GM23248 (cell line): Measurements from ENCODE around the gene NOL4L. TPM values are rescaled to one million over a fixed set of nuclear protein-coding genes. Genes with fewer than 3 reads are reported as not detected.

Experiments
- DNase-seq: peaks from one replicate; pipeline ENCODE4 v3.0.0-alpha.2; 2015
- H2AFZ ChIP-seq: fragments of 200-600 bp; sonication (generic); 2 replicates; pipeline ENCODE4 v1.6.1; 2016; ENCODE audit warnings: antibody characterized with exemption
- H3F3A ChIP-seq: fragments of 200-600 bp; sonication (generic); 2 replicates; pipeline ENCODE4 v1.6.1; 2016; ENCODE audit warnings: mild to moderate bottlenecking, antibody characterized with exemption, mixed run types; ENCODE audit not compliant: insufficient read depth
- H3K27ac ChIP-seq: fragments of 200-600 bp; sonication (generic); 2 replicates; pipeline ENCODE4 v1.5.1; 2016; ENCODE audit warnings: mild to moderate bottlenecking
- H3K27me3 ChIP-seq: fragments of 200-600 bp; sonication (generic); replicated peaks from 2 replicates; pipeline ENCODE4 v1.6.1; 2016; ENCODE audit warnings: mild to moderate bottlenecking; ENCODE audit not compliant: insufficient read depth
- H3K36me3 ChIP-seq: fragments of 200-600 bp; sonication (generic); 2 replicates; pipeline ENCODE4 v1.6.1; 2016; ENCODE audit warnings: low read depth, mild to moderate bottlenecking
- H3K4me1 ChIP-seq: fragments of 200-600 bp; sonication (generic); 2 replicates; pipeline ENCODE4 v1.6.1; 2016; ENCODE audit warnings: mild to moderate bottlenecking; ENCODE audit not compliant: insufficient read depth
- H3K4me2 ChIP-seq: fragments of 200-600 bp; sonication (generic); one replicate; pipeline ENCODE4 v1.6.1; 2016; ENCODE audit warnings: mild to moderate bottlenecking; ENCODE audit not compliant: unreplicated experiment
- H3K4me3 ChIP-seq: fragments of 200-600 bp; sonication (generic); 2 replicates; pipeline ENCODE4 v1.5.1; 2016; ENCODE audit warnings: mild to moderate bottlenecking
- H3K79me2 ChIP-seq: fragments of 200-600 bp; sonication (generic); 2 replicates; pipeline ENCODE4 v1.6.1; 2016; ENCODE audit warnings: mild to moderate bottlenecking; ENCODE audit not compliant: insufficient read depth
- H3K9ac ChIP-seq: fragments of 200-600 bp; sonication (generic); 2 replicates; pipeline ENCODE4 v1.6.1; 2016; ENCODE audit warnings: mild to moderate bottlenecking
- H3K9me2 ChIP-seq: fragments of 200-600 bp; sonication (generic); 2 replicates; pipeline ENCODE4 v1.6.1; 2016; ENCODE audit warnings: mixed run types, mild to moderate bottlenecking, moderate library complexity; ENCODE audit not compliant: insufficient read depth
- H3K9me3 ChIP-seq: fragments of 200-600 bp; sonication (generic); one replicate; pipeline ENCODE4 v1.6.1; 2017; ENCODE audit warnings: low read depth
- H4K20me1 ChIP-seq: fragments of 200-600 bp; sonication (generic); 2 replicates; pipeline ENCODE4 v1.6.0; 2016; ENCODE audit not compliant: insufficient read depth
- EZH2 ChIP-seq: fragments of 200-600 bp; sonication (generic); IDR thresholded peaks from 2 replicates; pipeline ENCODE4 v1.6.1; 2018; ENCODE audit warnings: antibody characterized with exemption, mild to moderate bottlenecking; ENCODE audit not compliant: insufficient read depth, poor library complexity, severe bottlenecking
- EZH2phosphoT487 ChIP-seq: fragments of 200-600 bp; sonication (generic); IDR thresholded peaks from 2 replicates; pipeline ENCODE4 v1.6.1; 2018; ENCODE audit warnings: antibody characterized with exemption, moderate library complexity, mild to moderate bottlenecking, low read depth; ENCODE audit not compliant: insufficient read depth
- WGBS, 2 experiments: methylation state at CpG; one replicate each; pipeline ENCODE4 v1.1.6; 2015 to 2017; ENCODE audit warnings: low lambda C conversion rate in 2 of 2, low coverage in 1 of 2; ENCODE audit errors: missing lambda C conversion rate in 2 of 2; 5-methylcytosine and 5-hydroxymethylcytosine counted together
- in situ Hi-C: fragments of 300-500 bp; cut with MboI; formaldehyde crosslinking; loops from 2 replicates; pipeline ENCODE4 v1.15.0; 2020
- polyA plus RNA-seq: library from polyadenylated mRNA; unstranded; fragments of >200 nt; fragmentation: Nextera tagmentation; extraction: Ambion mirVana; gene quantifications from 2 replicates; pipeline ENCODE4 v1.2.1, GENCODE V29; 2016
- total RNA-seq: library from RNA; depleted of rRNA; stranded (reverse); fragments of >200 nt; shearing (Covaris generic); gene quantifications from 2 replicates; pipeline ENCODE4 v1.2.3, GENCODE V29; 2014

Gene NOL4L
- total and polyA plus RNA-seq, 2 experiments from 2014 or later = 5.2 to 7.9 TPM

- H3F3A ChIP-seq = no peaks in the 10 kb centered on the region
- DNase-seq = no peak
- no peaks in the 10 kb centered on the region for H3K79me2 ChIP-seq
- no peaks in the 10 kb centered on the region for H3K9me2 ChIP-seq
- no peak overlapping the region for H3K4me2 ChIP-seq
- no peak overlapping the region for H3K9ac ChIP-seq
- no peaks in the 10 kb centered on the region for H3K4me1 ChIP-seq
- no peak overlapping the region for H3K27ac ChIP-seq
- no peaks in the 10 kb centered on the region for H3K27me3 ChIP-seq
- H3K36me3 ChIP-seq = no peaks in the 10 kb centered on the region
- 78 to 80% methylated on average over 13 of the region's 13 CpGs for WGBS, 2 experiments
- H3K4me3 ChIP-seq = no peak overlapping the region
- H4K20me1 ChIP-seq = no peaks in the 10 kb centered on the region
- H3K9me3 ChIP-seq = no peaks in the 10 kb centered on the region
- H2AFZ ChIP-seq = no peak overlapping the region
- TF ChIP-seq EZH2phosphoT487 (no peak), EZH2 (no peak)
- in situ Hi-C loops = loop anchor here (25.0 kb wide), 1 partner anchor 247 kb away; no protein-coding TSS in a partner anchor
These were observed 45.1 kb downstream of the NOL4L start for GRCh38 chr20:32539817-32540675.

- in situ Hi-C loops = loop anchor here (25.0 kb wide), 1 partner anchor 248 kb away; no protein-coding TSS in a partner anchor
- H3K4me3 ChIP-seq = no peak overlapping the region
- H3K9ac ChIP-seq = no peak overlapping the region
- no peaks in the 10 kb centered on the region for H3K36me3 ChIP-seq
- no peaks in the 10 kb centered on the region for H3K9me2 ChIP-seq
- no peak overlapping the region for H3K4me2 ChIP-seq
- H2AFZ ChIP-seq = no peak overlapping the region
- no peaks in the 10 kb centered on the region for H3K27me3 ChIP-seq
- no peak overlapping the region for H3K27ac ChIP-seq
- no peaks in the 10 kb centered on the region for H3K79me2 ChIP-seq
- H4K20me1 ChIP-seq = no peaks in the 10 kb centered on the region
- H3K9me3 ChIP-seq = no peaks in the 10 kb centered on the region
- TF ChIP-seq EZH2phosphoT487 (no peak), EZH2 (no peak)
- DNase-seq = peak; percentile 20
- 68 to 76% methylated on average over 11 to 13 of the region's 13 CpGs for WGBS, 2 experiments
- no peaks in the 10 kb centered on the region for H3K4me1 ChIP-seq
- H3F3A ChIP-seq = no peaks in the 10 kb centered on the region
These were observed 45.9 kb downstream of the NOL4L start for GRCh38 chr20:32539026-32539816.

- no peak overlapping the region for H2AFZ ChIP-seq
- H3K27ac ChIP-seq = no peak overlapping the region
- H3K9me2 ChIP-seq = no peaks in the 10 kb centered on the region
- H3K4me1 ChIP-seq = no peaks in the 10 kb centered on the region
- H4K20me1 ChIP-seq = no peaks in the 10 kb centered on the region
- WGBS, 2 experiments = 19 to 20% methylated on average over 14 to 16 of the region's 16 CpGs
- H3K9ac ChIP-seq = no peak overlapping the region
- TF ChIP-seq EZH2 = no peak
- TF ChIP-seq EZH2phosphoT487 = no peak
- H3K4me2 ChIP-seq = no peak overlapping the region
- DNase-seq = peak; percentile 51
- in situ Hi-C loops = loop anchor here (25.0 kb wide), 1 partner anchor 249 kb away; no protein-coding TSS in a partner anchor
- H3K27me3 ChIP-seq = no peaks in the 10 kb centered on the region
- H3K4me3 ChIP-seq = no peak overlapping the region
- no peaks in the 10 kb centered on the region for H3F3A ChIP-seq
- no peaks in the 10 kb centered on the region for H3K36me3 ChIP-seq
- H3K9me3 ChIP-seq = no peaks in the 10 kb centered on the region
- no peaks in the 10 kb centered on the region for H3K79me2 ChIP-seq
These were observed 46.6 kb downstream of the NOL4L start for GRCh38 chr20:32538526-32538939.
